HT1080 (cell line): ENCODE results near the gene AMZ2. TPM values are rescaled to one million over a fixed set of nuclear protein-coding genes. Genes with fewer than 3 reads are reported as not detected.
"Not testable (repeated sequence)": the region's sequence is repeated elsewhere in the genome, so short reads cannot be mapped to it uniquely, and the experiment has no call there.

ENCODE experiments used
- DNase-seq: peaks from one replicate; pipeline ENCODE4 v3.0.0-alpha.2; 2015; ENCODE audit warnings: low read depth
- total RNA-seq: library from RNA; depleted of rRNA; stranded (reverse); fragments of >200 nt; shearing (Covaris generic); gene quantifications from 2 replicates; pipeline ENCODE4 v1.2.3, GENCODE V29; 2014

Gene AMZ2
- total RNA-seq, 1 experiment from 2014 or later: 62.4 TPM

DNA sequence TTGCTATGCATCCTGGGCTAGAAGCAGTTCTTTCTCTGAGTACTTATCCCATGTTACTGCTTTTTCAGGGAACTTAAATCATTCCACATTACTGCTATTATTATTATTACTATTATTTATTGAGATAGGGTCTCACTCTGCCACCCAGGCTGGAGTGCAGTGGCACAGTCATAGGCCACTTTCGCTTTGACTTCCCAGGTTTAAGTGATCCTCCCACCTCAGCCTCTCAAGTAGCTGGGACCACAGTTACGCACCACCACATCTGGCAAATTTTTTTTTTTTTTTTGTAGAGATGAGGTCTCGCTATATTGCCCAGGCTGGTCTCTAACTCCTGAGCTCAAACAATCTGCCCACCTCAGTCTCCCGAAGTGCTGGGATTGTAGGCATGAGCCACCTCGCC is 28.4 kb upstream of the AMZ2 start:
- not testable (repeated sequence) for DNase-seq

DNA sequence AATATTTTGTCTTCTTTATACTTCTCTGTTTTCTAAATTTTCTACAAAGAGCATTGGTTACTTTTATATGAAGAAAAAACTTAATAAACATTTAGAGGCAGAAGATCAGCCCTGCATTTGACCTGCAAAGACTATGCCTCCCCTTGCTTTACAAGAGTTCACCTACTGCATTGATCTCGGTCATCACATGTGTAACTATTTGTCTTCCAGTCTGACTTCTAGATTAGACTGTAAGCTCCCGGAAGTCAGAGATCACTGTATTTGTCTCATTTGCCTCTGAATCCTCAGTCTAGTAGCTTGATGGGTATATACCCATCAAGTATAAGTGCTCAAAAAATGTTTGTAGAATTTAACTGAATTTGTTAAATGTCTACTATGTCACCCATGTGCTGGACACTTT is 27.7 kb upstream of the AMZ2 start:
- DNase-seq: not testable (repeated sequence)

DNA sequence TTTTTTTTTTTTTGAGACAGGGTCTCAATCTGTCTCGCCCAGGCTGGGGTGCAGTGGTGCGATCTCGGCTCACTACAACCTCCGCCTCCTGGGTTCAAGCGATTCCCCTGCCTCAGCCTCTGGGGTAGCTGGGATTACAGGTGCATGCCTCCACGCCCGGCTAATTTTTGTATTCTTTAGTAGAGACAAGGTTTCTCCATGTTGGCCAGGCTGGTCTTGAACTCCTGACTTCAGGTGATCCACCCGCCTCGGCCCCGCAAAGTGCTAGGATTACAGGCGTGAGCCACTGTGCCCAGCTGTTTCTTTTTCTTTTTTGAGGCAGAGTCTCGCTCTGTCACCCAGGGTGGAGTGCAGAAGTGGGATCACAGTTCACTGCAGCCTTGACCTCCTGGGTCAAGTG is 27.1 kb upstream of the AMZ2 start:
- not testable (repeated sequence) for DNase-seq

DNA sequence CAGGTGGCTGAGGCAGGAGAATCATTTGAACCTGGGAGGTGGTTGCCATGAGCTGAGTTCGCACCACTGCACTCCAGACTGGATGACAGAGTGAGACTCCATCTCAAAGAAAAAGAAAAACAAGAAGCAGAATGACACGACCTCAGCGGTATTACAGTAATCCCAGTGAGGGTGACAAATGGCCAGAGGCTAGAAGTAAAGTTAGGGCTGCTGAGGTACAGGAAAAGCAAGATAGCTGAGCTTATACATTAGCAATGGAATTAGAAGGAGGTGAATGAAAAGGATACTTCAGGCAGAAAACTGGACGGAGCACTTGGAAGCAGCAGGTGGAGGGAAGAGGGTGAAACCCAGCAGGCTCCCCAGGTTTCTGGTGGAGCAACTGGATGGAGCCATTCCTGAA is 26.1 kb upstream of the AMZ2 start:
- DNase-seq: no peak

DNA sequence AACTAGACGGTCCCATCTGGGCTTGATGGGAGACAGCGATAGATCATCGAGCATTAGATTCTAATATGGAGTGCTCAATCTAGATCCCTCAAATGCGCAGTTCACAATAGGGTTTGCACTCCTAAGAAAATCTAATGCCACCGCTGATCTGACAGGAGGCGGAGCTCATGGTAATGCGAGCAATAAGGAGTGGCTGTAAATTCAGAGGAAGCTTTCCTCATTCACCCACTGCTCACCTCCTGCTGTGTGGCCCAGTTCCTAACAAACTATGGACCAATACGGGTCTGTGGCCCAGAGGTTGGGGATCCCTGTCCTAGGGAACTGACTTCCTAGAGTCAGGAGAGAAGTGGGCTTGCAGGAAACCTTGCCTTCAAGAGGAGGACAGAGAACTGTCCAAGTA is 25.2 kb upstream of the AMZ2 start:
- DNase-seq: no peak

DNA sequence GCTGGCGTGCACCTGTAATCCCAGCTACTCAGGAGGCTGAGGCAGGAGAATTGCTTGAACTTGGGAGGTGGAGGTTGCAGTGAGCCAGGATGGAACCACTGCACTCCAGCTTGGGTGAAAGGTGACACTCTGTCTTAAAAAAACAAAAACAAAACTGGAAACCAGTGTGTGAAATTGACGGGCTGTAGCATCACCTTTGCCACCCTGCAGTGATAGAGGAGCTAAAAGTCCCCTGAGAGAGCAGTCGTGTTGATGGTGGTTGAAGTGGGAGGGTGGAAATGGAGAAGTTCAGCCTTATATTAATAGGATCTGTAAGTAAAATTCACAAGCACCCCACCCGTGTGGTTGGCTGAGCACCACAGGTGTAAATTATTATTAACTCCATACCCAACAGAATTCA is 22.8 kb upstream of the AMZ2 start:
- DNase-seq: not testable (repeated sequence)

DNA sequence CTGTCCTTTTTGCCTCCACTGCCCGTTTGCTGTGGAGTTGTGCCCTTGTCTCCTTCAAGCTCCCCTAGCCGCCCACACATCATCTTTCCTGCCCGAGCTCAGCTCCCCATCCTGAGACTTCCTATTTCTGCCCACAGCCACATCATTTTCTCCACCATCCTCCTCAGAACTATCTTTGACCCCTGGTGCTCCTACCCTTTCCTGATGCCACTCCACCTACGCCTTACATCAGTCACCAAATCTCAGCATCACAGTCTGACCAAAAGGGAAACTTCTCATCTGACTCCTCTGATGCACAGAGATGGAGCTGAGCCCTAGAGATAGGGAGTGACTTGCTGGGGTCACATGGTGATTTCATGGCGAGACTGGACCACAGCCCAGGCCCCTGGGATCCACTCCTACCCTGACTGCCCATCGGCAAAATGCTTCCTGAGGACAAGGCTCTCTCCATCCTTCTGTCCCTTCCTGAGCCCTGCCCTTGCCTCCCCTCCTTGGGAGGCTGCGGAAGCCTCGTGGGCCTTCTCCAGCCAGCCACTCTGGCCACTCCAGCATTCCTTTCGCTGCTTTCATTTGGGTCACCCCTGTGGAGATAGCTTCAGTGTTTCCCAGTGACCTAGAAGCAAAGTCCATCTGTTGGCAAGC is 19.7 kb upstream of the AMZ2 start:
- DNase-seq: not testable (repeated sequence)

DNA sequence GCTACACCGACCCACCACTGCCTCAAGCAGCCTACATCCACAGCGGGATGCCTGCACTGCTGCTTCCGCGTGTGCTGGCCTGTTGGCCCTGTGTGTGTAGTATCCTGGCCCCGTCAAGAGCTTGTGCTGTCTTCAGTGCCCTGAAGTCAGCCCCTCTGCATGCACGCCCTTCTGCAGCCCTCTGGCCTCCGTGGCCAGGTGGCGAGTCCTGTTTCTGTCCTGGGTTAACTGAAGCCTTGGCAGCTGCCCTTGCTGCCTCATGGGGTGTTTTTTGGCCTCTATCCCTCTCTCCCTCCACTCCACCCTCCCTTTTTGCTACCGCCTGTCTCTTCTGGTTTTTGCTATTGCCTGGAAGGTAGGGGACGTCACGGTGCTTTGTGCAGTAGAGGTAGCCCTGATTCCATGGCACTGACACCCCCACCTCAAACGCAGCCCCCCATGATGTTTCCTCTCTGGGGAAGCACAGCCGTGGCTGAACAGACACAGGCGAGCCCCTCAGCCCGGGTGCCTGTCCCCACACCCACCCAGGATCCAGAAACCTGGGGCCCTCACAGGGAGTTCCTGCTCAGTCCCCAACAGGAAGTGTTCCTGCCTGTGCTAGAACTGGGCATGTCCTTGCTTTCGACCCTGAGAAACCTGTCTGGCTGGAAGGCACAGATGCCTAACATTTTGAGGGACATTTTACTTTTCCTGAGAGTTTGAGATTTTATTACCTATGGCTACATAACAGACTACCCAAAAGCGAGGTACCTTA is 18.8 kb upstream of the AMZ2 start:
- DNase-seq: no peak

DNA sequence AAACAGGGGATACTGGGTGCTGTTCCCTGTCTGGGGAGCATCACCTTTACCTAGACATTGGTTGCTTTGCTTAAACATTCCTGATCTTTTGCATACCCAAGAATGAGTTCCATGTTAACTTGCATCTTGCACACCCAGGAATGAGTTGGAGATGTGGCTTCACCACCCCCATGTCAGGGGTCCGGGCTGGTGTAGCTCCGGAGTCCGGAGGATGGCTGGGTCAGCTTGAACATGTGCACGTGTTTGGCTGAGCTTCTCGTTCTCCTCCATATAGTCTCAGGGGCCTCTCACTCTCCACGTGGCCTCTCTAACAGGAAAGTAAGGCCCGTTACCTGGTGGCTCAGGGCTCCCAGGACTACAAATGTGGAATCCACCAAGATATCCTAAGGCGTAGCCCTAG is 18.2 kb upstream of the AMZ2 start:
- DNase-seq: no peak

DNA sequence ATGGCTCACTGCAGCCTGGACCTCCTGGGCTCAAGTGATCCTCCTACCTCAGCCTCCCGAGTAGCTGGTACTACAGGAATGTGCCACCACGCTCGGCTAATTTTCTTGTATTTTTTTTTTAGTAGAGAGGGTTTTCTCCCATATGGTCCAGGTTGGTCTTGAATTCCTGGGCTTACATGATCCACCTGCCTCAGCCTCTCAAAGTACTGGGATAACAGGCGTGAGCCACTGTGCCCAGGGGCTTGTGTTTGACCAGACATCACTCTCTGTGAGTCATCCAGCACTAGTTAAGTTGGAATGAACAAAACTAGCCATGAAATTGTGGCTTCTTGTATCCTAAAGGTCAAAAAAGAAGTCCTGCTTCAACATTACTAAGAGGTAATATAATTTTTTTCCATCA is 16.7 kb upstream of the AMZ2 start:
- not testable (repeated sequence) for DNase-seq

DNA sequence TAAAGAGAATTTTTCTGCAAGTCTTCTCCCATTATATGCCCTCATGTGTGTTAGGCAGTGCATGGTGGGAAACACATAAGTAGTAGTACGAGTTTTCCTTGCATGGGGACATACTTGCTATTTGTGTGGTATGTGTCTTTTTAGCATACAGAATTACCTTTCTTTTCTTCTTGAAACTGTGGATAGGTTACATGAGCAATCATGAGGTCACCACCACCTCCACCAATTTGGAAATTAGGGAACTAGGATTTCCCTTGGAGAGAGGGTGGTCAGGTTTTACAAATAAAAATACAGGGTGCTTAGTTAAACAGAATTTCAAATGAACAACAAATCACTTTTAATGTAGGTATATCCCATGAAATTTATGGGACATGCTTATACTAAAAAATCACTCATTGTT is 16.3 kb upstream of the AMZ2 start:
- DNase-seq: no peak

DNA sequence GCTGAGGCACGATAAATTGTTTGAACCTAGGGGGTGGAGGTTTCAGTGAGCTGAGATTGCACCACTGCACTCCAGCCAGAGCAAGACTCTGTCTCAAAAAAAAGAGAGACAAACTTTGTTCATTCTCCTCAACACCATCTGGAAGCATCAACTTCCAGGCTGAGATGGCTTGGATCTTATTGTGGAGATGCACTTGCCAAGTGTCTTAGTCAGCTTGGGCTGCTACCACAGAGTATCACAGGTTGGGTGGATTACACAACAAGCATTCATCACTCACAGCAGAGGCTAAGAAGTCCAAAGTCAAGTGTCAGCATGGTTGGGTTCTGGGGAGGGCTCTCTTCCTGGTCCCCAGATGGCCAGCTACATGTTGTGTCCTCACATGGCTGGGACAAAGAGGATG is 15.1 kb upstream of the AMZ2 start:
- peak; percentile 72 for DNase-seq

DNA sequence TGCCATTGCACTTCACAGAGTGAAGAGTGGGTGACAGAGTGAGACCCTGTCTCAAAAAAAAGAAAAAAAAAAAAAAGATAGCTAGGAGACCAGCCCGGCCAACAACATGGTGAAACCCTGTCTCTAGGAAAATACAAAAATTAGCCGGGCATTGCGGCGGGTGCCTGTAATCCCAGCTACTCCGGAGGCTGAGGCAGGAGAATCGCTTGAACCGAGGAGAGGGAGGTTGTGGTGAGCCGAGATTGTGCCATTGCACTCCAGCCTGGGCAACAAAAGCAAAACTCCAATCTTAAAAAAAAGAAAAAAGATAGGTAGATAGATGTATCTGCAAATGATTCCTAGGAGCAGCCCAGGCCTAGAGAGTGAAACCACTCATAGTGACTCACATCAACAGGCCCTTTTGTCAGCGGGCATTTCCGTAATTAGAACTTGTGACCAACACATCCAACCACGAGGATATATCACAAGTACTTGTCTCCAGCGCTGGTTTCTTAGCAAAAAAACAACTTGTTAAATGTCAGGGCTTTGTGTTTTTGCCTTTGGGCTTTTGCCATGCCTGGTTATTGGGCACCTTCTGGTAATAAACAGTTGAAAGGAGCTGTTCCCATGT is 13.0 kb upstream of the AMZ2 start:
- DNase-seq: peak; percentile 93

DNA sequence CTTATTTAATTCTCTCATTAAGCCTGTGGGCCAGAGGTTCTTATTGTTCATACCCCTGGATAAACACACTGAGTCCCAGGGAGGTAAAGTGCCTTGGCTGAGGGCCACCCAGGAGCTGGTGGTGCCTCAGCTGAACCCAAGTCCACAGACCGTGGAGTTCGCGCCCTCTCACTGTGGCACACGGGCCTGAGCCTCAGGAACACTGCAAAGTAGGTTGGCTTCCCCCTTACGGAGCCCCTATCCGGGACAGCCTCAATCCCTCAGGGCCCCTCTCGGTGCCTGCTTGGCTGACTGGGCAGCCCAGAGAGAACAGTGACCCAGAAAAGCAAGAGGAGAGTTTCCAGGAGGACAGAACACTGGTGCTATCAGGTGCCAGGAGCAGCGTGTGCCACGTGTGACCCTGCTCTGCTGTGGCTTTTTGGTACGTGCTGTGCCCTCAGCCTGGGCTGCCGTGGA is 12.5 kb upstream of the AMZ2 start:
- not testable (repeated sequence) for DNase-seq

DNA sequence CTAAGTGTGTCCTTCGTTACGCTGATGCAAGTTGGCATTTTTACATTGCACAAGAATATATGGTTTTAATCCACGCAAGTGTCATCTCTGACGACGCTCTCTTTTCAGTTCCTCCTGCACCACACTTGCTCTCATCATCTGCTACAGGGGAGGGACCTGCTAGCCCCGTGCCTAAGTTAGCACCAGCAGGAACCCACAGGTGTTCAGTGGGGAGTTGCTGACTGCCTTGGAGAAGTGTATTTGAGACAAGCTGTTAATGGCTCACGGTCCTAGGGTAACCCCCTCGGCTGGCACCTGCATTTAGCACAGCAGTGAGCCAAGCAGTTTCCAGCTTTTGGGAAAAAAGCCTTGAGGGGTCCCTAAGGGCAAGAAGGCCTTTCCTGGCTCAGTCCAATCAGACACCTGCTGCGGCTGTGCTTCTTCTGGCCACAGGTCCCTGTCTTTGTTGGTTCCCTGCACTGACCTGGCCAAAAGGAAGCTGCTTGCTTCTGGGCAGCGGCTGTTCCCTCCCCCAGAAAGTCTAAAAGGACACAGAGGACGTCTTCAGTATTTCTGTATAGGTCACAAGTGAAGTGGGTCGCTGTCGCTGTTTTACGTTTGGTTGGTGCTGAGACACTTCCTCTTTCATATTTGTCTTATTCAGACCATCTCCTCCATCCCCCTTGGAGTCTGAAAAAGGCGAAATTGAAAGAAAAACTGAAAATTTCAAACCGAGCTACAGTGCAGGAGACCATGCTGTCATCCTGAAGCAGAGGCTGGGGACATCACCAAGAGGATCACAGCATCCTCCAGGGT is 10.3 kb upstream of the AMZ2 start:
- not testable (repeated sequence) for DNase-seq

DNA sequence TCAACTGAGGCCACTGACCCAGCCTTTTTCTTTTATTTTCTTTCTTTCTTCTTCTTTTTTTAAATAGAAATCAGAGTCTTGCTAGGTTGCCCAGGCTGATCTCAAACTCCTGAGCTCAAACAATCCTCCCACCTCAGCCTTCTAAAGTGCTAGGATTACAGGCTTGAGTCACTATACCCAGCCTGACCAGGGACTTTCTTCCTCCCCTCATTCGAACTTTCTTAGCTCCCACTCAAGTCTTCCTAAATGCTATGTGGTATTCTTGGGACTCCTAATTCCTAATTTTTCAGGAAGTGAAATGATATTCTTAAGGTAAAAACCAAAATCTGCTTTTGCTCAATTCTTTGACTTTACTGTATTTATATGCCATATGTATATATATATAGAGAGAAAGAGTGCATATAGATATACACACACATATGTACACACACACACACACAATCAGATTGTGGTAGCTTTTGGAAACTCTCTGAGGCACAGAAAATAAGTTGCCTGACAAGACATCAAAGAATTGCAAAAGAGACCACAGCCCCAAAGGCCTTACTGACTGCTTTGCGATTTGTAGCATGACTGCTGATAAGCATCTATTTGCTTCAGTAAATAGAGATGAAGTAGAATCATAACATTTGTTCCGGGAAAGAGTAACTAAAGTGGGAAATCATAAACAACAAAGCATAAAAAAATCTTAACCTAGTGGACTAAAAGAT is 9.5 kb upstream of the AMZ2 start:
- DNase-seq: no peak

DNA sequence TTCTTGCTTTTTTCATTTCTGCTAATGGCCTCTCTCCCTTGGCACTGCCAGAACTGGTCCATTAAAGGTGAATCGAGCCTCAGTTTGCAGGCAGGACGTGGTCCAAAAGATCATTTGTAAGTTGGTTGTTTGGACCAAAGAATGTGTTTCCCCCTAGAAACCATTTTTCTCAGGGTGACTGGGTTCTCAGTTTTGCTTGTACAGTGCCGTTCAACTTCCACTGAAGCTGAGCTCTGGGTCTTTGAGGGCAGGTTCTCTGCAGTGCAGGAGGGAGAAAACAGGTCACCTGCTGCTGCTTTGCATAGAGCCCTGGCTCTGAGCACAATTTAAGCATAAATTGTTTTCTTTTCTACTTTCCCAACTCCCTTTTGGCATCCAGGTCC is 9.0 kb upstream of the AMZ2 start:
- no peak for DNase-seq

DNA sequence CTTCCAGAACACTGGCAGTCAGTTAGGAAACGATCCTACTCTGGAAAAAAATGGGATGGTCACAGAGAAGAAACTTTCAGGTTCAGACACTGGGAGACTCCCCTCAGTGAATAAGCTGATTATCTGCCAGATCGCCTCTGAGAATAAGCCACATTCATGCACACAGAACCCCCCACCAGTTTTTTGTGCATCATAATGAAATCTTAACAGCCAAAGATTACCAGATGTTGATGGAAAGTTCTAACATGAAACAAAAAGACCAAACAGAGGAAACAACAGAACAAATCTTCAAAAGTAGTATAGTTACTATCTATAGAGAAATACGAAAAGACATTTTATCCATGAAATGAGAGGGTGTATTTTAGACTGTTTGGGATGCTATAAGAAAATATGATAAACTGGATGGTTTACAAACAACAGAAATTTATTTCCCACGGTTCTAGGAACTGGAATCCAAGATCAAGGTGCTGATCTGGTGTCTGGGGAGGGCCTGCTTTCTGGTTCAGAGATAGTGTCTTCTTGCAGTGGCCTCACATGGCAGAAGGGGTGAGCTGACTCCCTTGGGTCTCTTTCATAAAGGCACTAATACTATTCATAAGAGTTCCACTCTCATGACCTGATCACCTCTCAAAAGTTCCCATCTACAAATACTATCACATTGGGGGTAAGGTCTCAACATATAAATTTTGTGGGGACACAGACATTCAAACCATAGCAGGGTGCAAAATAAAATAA is 8.0 kb upstream of the AMZ2 start:
- no peak for DNase-seq

DNA sequence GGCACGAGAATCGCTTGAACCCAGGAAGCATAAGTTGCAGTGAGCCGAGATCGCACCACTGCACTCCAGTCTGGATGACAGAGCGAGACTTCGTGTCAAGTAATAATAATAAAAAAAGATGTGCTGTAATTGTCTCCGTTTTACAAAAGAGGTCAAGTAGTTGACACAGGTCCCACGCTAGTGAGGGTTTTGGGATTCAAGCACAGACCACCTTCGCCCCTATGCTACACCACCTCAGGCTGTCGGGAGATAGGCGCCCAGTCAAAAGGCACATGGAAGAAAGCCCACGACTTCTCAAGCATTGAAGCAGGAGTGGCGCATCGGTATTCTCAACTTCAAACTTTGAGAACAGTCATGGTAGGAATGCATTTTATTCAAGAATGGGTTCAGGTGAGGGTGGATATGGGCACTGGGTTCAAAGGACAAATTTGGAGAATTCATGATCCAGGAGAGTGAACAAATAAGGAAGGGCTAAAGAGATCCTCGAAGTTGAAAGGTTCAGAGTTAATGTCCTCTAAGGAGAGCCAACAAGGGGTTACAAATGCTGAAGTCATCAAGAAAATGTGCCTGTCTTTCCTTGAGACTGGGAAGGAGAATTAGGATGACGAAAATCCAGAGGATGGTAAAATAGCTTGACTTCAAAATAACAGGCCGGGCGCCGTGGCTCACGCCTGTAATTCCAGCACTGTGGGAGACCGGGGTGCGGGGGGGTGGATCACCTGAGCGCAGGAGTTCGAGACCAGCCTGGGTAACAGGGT is 1.4 kb upstream of the AMZ2 start:
- no peak for DNase-seq
